HEK293 (cell line): ENCODE results near the gene ZNF513.
A peak's percentile ranks its signal among the peaks of the same experiment; 100 is the strongest.

Experiments used
- FEZF1 ChIP-seq: fragments of 450-650 bp; formaldehyde crosslinking; IDR thresholded peaks from 2 replicates; pipeline ENCODE4 v1.5.1; 2016; ENCODE audit warnings: missing biosample characterization, missing genetic modification characterization
- GFI1B ChIP-seq: fragments of 450-650 bp; formaldehyde crosslinking; IDR thresholded peaks from 2 replicates; pipeline ENCODE4 v1.5.1; 2016; ENCODE audit warnings: missing biosample characterization, missing genetic modification characterization
- KLF17 ChIP-seq: fragments of 450-650 bp; formaldehyde crosslinking; IDR thresholded peaks from 2 replicates; pipeline ENCODE4 v1.5.1; 2016; ENCODE audit warnings: missing biosample characterization, missing genetic modification characterization
- MEIS1 ChIP-seq: sonication (generic); formaldehyde crosslinking; IDR thresholded peaks from 2 replicates; pipeline ENCODE4 v1.8.1; 2022; ENCODE audit warnings: missing genetic modification reagents, mild to moderate bottlenecking, borderline replicate concordance
- OSR2 ChIP-seq: fragments of 450-650 bp; formaldehyde crosslinking; IDR thresholded peaks from 2 replicates; pipeline ENCODE4 v1.5.1; 2016; ENCODE audit warnings: missing biosample characterization, missing genetic modification characterization
- OVOL3 ChIP-seq: fragments of 450-650 bp; formaldehyde crosslinking; IDR thresholded peaks from 2 replicates; pipeline ENCODE4 v1.5.1; 2016; ENCODE audit warnings: missing biosample characterization, missing genetic modification characterization
- PATZ1 ChIP-seq: fragments of 450-650 bp; formaldehyde crosslinking; IDR thresholded peaks from 2 replicates; pipeline ENCODE4 v1.5.1; 2016; ENCODE audit warnings: missing biosample characterization, missing genetic modification characterization
- SETDB1 ChIP-seq: IDR thresholded peaks from one replicate; pipeline ENCODE4 v1.6.1; 2017; ENCODE audit warnings: mild to moderate bottlenecking, low read length, moderate library complexity, mixed read lengths; ENCODE audit not compliant: insufficient read length
- WT1 ChIP-seq: fragments of 450-650 bp; formaldehyde crosslinking; IDR thresholded peaks from 2 replicates; pipeline ENCODE4 v1.5.1; 2016; ENCODE audit warnings: missing biosample characterization, missing genetic modification characterization
- ZBTB26 ChIP-seq: fragments of 450-650 bp; formaldehyde crosslinking; optimal IDR thresholded peaks from 2 replicates; pipeline ENCODE3; 2016; ENCODE audit warnings: missing biosample characterization, mild to moderate bottlenecking, missing genetic modification characterization
- ZBTB44 ChIP-seq: fragments of 450-650 bp; IDR thresholded peaks from 2 replicates; pipeline ENCODE4 v1.5.1; 2018; ENCODE audit warnings: missing biosample characterization, mild to moderate bottlenecking, missing genetic modification characterization
- ZBTB48 ChIP-seq: fragments of 450-650 bp; formaldehyde crosslinking; IDR thresholded peaks from 2 replicates; pipeline ENCODE4 v1.5.1; 2016; ENCODE audit warnings: missing biosample characterization, missing genetic modification characterization
- ZBTB8A ChIP-seq: fragments of 450-650 bp; formaldehyde crosslinking; IDR thresholded peaks from 2 replicates; pipeline ENCODE4 v1.5.1; 2016; ENCODE audit warnings: missing biosample characterization, missing genetic modification characterization
- ZIC2 ChIP-seq: fragments of 450-650 bp; formaldehyde crosslinking; IDR thresholded peaks from 2 replicates; pipeline ENCODE4 v1.5.1; 2016; ENCODE audit warnings: missing biosample characterization, missing genetic modification characterization
- ZNF121 ChIP-seq: fragments of 450-650 bp; formaldehyde crosslinking; IDR thresholded peaks from 2 replicates; pipeline ENCODE4 v1.5.1; 2016; ENCODE audit warnings: missing biosample characterization, missing genetic modification characterization
- ZNF148 ChIP-seq: fragments of 450-650 bp; formaldehyde crosslinking; IDR thresholded peaks from 2 replicates; pipeline ENCODE4 v1.5.0; 2017; ENCODE audit warnings: missing biosample characterization, missing genetic modification characterization, borderline replicate concordance
- ZNF2 ChIP-seq: fragments of 450-650 bp; formaldehyde crosslinking; IDR thresholded peaks from 2 replicates; pipeline ENCODE4 v1.5.1; 2016; ENCODE audit warnings: missing biosample characterization, missing genetic modification characterization
- ZNF266 ChIP-seq: fragments of 450-650 bp; formaldehyde crosslinking; IDR thresholded peaks from 2 replicates; pipeline ENCODE4 v1.5.1; 2016; ENCODE audit warnings: missing biosample characterization, missing genetic modification characterization, low read depth
- ZNF394 ChIP-seq: fragments of 450-650 bp; formaldehyde crosslinking; IDR thresholded peaks from 2 replicates; pipeline ENCODE4 v1.5.1; 2016; ENCODE audit warnings: missing biosample characterization, missing genetic modification characterization, mild to moderate bottlenecking, moderate library complexity, borderline replicate concordance
- ZNF398 ChIP-seq: fragments of 450-650 bp; formaldehyde crosslinking; IDR thresholded peaks from 2 replicates; pipeline ENCODE4 v1.5.1; 2017; ENCODE audit warnings: missing biosample characterization, missing genetic modification characterization
- ZNF404 ChIP-seq: fragments of 450-650 bp; formaldehyde crosslinking; IDR thresholded peaks from 2 replicates; pipeline ENCODE4 v1.5.1; 2017; ENCODE audit warnings: missing biosample characterization, missing genetic modification characterization
- ZNF600 ChIP-seq: fragments of 450-650 bp; formaldehyde crosslinking; IDR thresholded peaks from 2 replicates; pipeline ENCODE4 v1.5.1; 2016; ENCODE audit warnings: missing biosample characterization, missing genetic modification characterization
- ZNF654 ChIP-seq: fragments of 450-650 bp; formaldehyde crosslinking; IDR thresholded peaks from 2 replicates; pipeline ENCODE4 v1.5.1; 2016; ENCODE audit warnings: low read depth, missing biosample characterization, missing genetic modification characterization
- ZNF658 ChIP-seq: fragments of 450-650 bp; formaldehyde crosslinking; IDR thresholded peaks from 2 replicates; pipeline ENCODE4; 2016; ENCODE audit warnings: missing biosample characterization, missing genetic modification characterization
- ZNF660 ChIP-seq: fragments of 450-650 bp; IDR thresholded peaks from 2 replicates; pipeline ENCODE4 v1.5.1; 2018; ENCODE audit warnings: missing biosample characterization, mild to moderate bottlenecking, missing genetic modification characterization
- ZNF792 ChIP-seq: fragments of 450-650 bp; formaldehyde crosslinking; IDR thresholded peaks from 2 replicates; pipeline ENCODE4 v1.5.1; 2016; ENCODE audit warnings: missing biosample characterization, missing genetic modification characterization
- ZSCAN30 ChIP-seq: fragments of 450-650 bp; IDR thresholded peaks from 2 replicates; pipeline ENCODE4 v1.5.1; 2018; ENCODE audit warnings: missing biosample characterization, mild to moderate bottlenecking, missing genetic modification characterization, moderate library complexity
- ZSCAN5A ChIP-seq: fragments of 450-650 bp; formaldehyde crosslinking; IDR thresholded peaks from 2 replicates; pipeline ENCODE4 v1.5.1; 2016; ENCODE audit warnings: missing biosample characterization, missing genetic modification characterization

Gene ZNF513

GRCh38 chr2:27409321-27410073, 29.0 kb upstream of the ZNF513 start, which contains the start of gene PPM1G (continued):
- TF ChIP-seq ZSCAN5A (0 out of 2 replicates have a peak, but pooled peaks have one; percentile 65), FEZF1 (no peak), OVOL3 (no peak), WT1 (tag by site-specific recombination) (no peak), ZIC2 (tag by site-specific recombination) (peak; percentile 50), ZNF2 (peak; percentile 46; the same call in 1 of the 2 replicates), ZNF398 (tag by site-specific recombination) (no peak; the same call in 1 of the 2 replicates), ZBTB48 (tag by site-specific recombination) (no peak), ZNF660 (tag by site-specific recombination) (peak; percentile 12; the same call in 1 of the 2 replicates), ZNF792 (tag by site-specific recombination) (no peak), KLF17 (no peak), MEIS1 (CRISPR knock-in tag) (no peak), OSR2 (tag by site-specific recombination) (0 out of 2 replicates have a peak, but pooled peaks have one; percentile 4), ZBTB26 (tag by site-specific recombination) (peak; percentile 84), GFI1B (tag by site-specific recombination) (no peak), ZNF654 (tag by site-specific recombination) (no peak), ZNF266 (tag by site-specific recombination) (no peak), PATZ1 (tag by site-specific recombination) (peak; percentile 67), SETDB1 (no peak), ZNF658 (tag by site-specific recombination) (no peak), ZBTB44 (tag by site-specific recombination) (no peak), ZNF394 (tag by site-specific recombination) (no peak), ZSCAN30 (tag by site-specific recombination) (0 out of 2 replicates have a peak, but pooled peaks have one; percentile 23), ZNF600 (tag by site-specific recombination) (peak; percentile 80), ZNF121 (tag by site-specific recombination) (no peak), ZNF148 (no peak), ZNF404 (tag by site-specific recombination) (no peak), ZBTB8A (tag by site-specific recombination) (0 out of 2 replicates have a peak, but pooled peaks have one; percentile 39)
